Peyer's patch (tissue), 4 donors: ENCODE data around the gene AQP12B. TPM values are rescaled to one million over a fixed set of nuclear protein-coding genes. Genes with fewer than 3 reads are reported as not detected.

ENCODE experiments used
- DNase-seq, 3 donors: peaks; one replicate each; pipeline ENCODE4 v3.0.0-alpha.2; 2017 to 2019
- H3K27ac ChIP-seq, 4 donors: fragments of 200-600 bp; sonication (generic); one replicate each; pipeline ENCODE4 v1.5.1; 2016 to 2019
- H3K27me3 ChIP-seq, 2 donors: fragments of 200-600 bp; sonication (generic); one replicate each; pipeline ENCODE4 v1.5.1; 2019
- H3K36me3 ChIP-seq, 3 donors: fragments of 200-600 bp; sonication (generic); one replicate each; pipeline ENCODE4 v1.5.1; 2016 to 2019
- H3K4me1 ChIP-seq, 4 donors: fragments of 200-600 bp; sonication (generic); one replicate each; pipeline ENCODE4 v1.5.1; 2016 to 2019
- H3K4me3 ChIP-seq, 4 donors: fragments of 200-600 bp; sonication (generic); 1 replicate in 3 of 4; 2 replicates in 1 of 4; pipeline ENCODE4 v1.5.1; 2016 to 2019; ENCODE audit warnings: mild to moderate bottlenecking in 1 of 4
- H3K9me3 ChIP-seq, 4 donors: fragments of 200-600 bp; sonication (generic); one replicate each; pipeline ENCODE4 v1.5.1; 2016 to 2019; ENCODE audit warnings: mild to moderate bottlenecking in 1 of 4
- CTCF ChIP-seq, 6 experiments: fragments of 450-650 bp in 4 of 6; fragments of 200-600 bp in 2 of 6; sonication (generic) in 1 of 6; IDR thresholded peaks; one replicate each; pipeline ENCODE4 v1.5.1; 2017 to 2019; ENCODE audit warnings: antibody characterized with exemption in 6 of 6, mild to moderate bottlenecking in 3 of 6, moderate library complexity in 1 of 6
- POLR2A ChIP-seq, 2 donors: fragments of 450-650 bp; IDR thresholded peaks; one replicate each; pipeline ENCODE4 v1.5.1; 2017; ENCODE audit warnings: antibody characterized with exemption in 2 of 2, mild to moderate bottlenecking in 2 of 2, moderate library complexity in 2 of 2
- total RNA-seq, 4 donors: library from RNA; depleted of rRNA; stranded (reverse); fragments of >200 nt; gene quantifications; one replicate each; pipeline ENCODE4 v1.1.0, GENCODE V29; 2016

The AQP12B gene
- total RNA-seq, 4 donors from 2014 or later: 1.9 to 9.6 (median 2.5) TPM; not detected in 1

DNA sequence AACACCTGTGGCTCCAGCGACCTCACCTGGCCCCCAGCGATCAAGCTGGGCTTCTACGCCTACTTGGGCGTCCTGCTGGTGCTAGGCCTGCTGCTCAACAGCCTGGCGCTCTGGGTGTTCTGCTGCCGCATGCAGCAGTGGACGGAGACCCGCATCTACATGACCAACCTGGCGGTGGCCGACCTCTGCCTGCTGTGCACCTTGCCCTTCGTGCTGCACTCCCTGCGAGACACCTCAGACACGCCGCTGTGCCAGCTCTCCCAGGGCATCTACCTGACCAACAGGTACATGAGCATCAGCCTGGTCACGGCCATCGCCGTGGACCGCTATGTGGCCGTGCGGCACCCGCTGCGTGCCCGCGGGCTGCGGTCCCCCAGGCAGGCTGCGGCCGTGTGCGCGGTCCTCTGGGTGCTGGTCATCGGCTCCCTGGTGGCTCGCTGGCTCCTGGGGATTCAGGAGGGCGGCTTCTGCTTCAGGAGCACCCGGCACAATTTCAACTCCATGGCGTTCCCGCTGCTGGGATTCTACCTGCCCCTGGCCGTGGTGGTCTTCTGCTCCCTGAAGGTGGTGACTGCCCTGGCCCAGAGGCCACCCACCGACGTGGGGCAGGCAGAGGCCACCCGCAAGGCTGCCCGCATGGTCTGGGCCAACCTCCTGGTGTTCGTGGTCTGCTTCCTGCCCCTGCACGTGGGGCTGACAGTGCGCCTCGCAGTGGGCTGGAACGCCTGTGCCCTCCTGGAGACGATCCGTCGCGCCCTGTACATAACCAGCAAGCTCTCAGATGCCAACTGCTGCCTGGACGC lies 52.5 kb downstream of the AQP12B start:
- H3K27ac ChIP-seq: no peak overlapping the region
- peaks cover 0 to 12% (median 3%) of the 10 kb centered on the region in 4 donors for H3K4me1 ChIP-seq
- H3K4me3 ChIP-seq: no peak overlapping the region
- H3K36me3 ChIP-seq: peaks cover 0 to 43% (median 0%) of the 10 kb centered on the region in 3 donors
- peaks cover 0 to 10% (median 0%) of the 10 kb centered on the region in 4 donors for H3K9me3 ChIP-seq
- TF ChIP-seq POLR2A (IDR thresholded peaks at IDR 0.05) (no peak), CTCF (IDR thresholded peaks at IDR 0.05) (no peak)
- DNase-seq: peak in 1 of 3 donors; percentile 43
- no peaks in the 10 kb centered on the region for H3K27me3 ChIP-seq

DNA sequence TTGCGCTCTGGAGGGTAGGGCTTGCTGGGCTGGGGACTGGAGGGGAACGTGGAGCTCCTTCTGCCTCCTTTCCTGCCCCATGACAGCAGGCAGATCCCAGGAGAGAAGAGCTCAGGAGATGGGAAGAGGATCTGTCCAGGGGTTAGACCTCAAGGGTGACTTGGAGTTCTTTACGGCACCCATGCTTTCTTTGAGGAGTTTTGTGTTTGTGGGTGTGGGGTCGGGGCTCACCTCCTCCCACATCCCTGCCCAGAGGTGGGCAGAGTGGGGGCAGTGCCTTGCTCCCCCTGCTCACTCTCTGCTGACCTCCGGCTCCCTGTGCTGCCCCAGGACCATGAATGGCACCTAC lies 53.1 kb downstream of the AQP12B start:
- H3K9me3 ChIP-seq: peaks cover 0 to 9% (median 0%) of the 10 kb centered on the region in 4 donors
- no peak overlapping the region for H3K27ac ChIP-seq
- peaks cover 0 to 17% (median 4%) of the 10 kb centered on the region in 4 donors for H3K4me1 ChIP-seq
- peaks cover 0 to 43% (median 0%) of the 10 kb centered on the region in 3 donors for H3K36me3 ChIP-seq
- H3K27me3 ChIP-seq: no peaks in the 10 kb centered on the region
- no peak overlapping the region for H3K4me3 ChIP-seq
- no peak for DNase-seq
- TF ChIP-seq POLR2A (IDR thresholded peaks at IDR 0.05): no peak
- no peak for TF ChIP-seq CTCF (IDR thresholded peaks at IDR 0.05)

GRCh38 chr2:240628808-240629618 lies 53.7 kb downstream of the AQP12B start:
- H3K4me3 ChIP-seq: no peak overlapping the region
- no peak overlapping the region for H3K27ac ChIP-seq
- peak in 2 of 3 donors; percentile 32 to 44 for DNase-seq
- no peaks in the 10 kb centered on the region for H3K27me3 ChIP-seq
- peaks cover 0 to 20% (median 6%) of the 10 kb centered on the region in 4 donors for H3K4me1 ChIP-seq
- TF ChIP-seq CTCF (IDR thresholded peaks at IDR 0.05) (no peak), POLR2A (IDR thresholded peaks at IDR 0.05) (no peak)
- peaks cover 0 to 4% (median 0%) of the 10 kb centered on the region in 4 donors for H3K9me3 ChIP-seq
- H3K36me3 ChIP-seq: peaks cover 0 to 43% (median 0%) of the 10 kb centered on the region in 3 donors

- Histone ChIP-seq H3K27me3 (no peaks in the 10 kb centered on the region), H3K27ac (no peak overlapping the region), H3K36me3 (peaks cover 0 to 43% (median 0%) of the 10 kb centered on the region in 3 donors), H3K4me1 (peaks cover 0 to 20% (median 6%) of the 10 kb centered on the region in 4 donors), H3K4me3 (no peak overlapping the region), H3K9me3 (no peaks in the 10 kb centered on the region)
- peak in 2 of 3 donors; percentile 37 to 38 for DNase-seq
- TF ChIP-seq CTCF (IDR thresholded peaks at IDR 0.05): no peak
- no peak for TF ChIP-seq POLR2A (IDR thresholded peaks at IDR 0.05)
These were observed 54.2 kb downstream of the AQP12B start for GRCh38 chr2:240628507-240628807.

GRCh38 chr2:240627736-240628506 lies 54.8 kb downstream of the AQP12B start:
- H3K27me3 ChIP-seq: no peaks in the 10 kb centered on the region
- no peak overlapping the region for H3K27ac ChIP-seq
- no peak overlapping the region for H3K4me3 ChIP-seq
- peaks cover 0 to 44% (median 0%) of the 10 kb centered on the region in 3 donors for H3K36me3 ChIP-seq
- no peaks in the 10 kb centered on the region for H3K9me3 ChIP-seq
- TF ChIP-seq CTCF (IDR thresholded peaks at IDR 0.05): no peak
- no peak for TF ChIP-seq POLR2A (IDR thresholded peaks at IDR 0.05)
- peak in 2 of 3 donors; percentile 28 to 34 for DNase-seq
- H3K4me1 ChIP-seq: peaks cover 0 to 20% (median 6%) of the 10 kb centered on the region in 4 donors
